Gastrocnemius medialis (tissue), 4 donors: Measurements from ENCODE around the gene SRF.

Source experiments
- POLR2A ChIP-seq, 2 donors: fragments of 450-650 bp; IDR thresholded peaks; one replicate each; pipeline ENCODE4 v1.6.1; 2017; ENCODE audit warnings: antibody characterized with exemption in 2 of 2, mild to moderate bottlenecking in 2 of 2, moderate library complexity in 2 of 2
- TF ChIP-seq, protein P1 (sequence below), 5 experiments: fragments of 450-650 bp in 3 of 5; fragments of 200-600 bp in 2 of 5; sonication (generic) in 2 of 5; IDR thresholded peaks in 4 of 5; conservative IDR thresholded peaks in 1 of 5; 1 replicate in 4 of 5; 2 replicates in 1 of 5; pipeline ENCODE4 v1.5.1; 2016 to 2019; ENCODE audit warnings: antibody characterized with exemption in 5 of 5, mild to moderate bottlenecking in 3 of 5, moderate library complexity in 3 of 5

- TF ChIP-seq, protein P1, sequence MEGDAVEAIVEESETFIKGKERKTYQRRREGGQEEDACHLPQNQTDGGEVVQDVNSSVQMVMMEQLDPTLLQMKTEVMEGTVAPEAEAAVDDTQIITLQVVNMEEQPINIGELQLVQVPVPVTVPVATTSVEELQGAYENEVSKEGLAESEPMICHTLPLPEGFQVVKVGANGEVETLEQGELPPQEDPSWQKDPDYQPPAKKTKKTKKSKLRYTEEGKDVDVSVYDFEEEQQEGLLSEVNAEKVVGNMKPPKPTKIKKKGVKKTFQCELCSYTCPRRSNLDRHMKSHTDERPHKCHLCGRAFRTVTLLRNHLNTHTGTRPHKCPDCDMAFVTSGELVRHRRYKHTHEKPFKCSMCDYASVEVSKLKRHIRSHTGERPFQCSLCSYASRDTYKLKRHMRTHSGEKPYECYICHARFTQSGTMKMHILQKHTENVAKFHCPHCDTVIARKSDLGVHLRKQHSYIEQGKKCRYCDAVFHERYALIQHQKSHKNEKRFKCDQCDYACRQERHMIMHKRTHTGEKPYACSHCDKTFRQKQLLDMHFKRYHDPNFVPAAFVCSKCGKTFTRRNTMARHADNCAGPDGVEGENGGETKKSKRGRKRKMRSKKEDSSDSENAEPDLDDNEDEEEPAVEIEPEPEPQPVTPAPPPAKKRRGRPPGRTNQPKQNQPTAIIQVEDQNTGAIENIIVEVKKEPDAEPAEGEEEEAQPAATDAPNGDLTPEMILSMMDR (IDR thresholded peaks at IDR 0.05 in 4 of 5, conservative IDR thresholded peaks at IDR 0.05 in 1 of 5), result no peak
- TF ChIP-seq POLR2A (IDR thresholded peaks at IDR 0.05), result no peak
Observed at GRCh38 chr6:43122146-43122545, 48.9 kb upstream of the SRF start.
